Uterus (tissue), 4 donors: Measurements from ENCODE around the gene CFAP74. TPM values are rescaled to one million over a fixed set of nuclear protein-coding genes. Genes with fewer than 3 reads are reported as not detected.
A peak's percentile ranks its signal among the peaks of the same experiment; 100 is the strongest.

Source experiments
- DNase-seq, 2 donors: peaks; one replicate each; pipeline ENCODE4 v3.0.0-alpha.2; 2019 to 2020
- H3K27ac ChIP-seq, 2 donors: fragments of 200-600 bp; sonication (generic); 1 replicate in 1 of 2; 2 replicates in 1 of 2; pipeline ENCODE4 v1.5.1; 2016 to 2018
- H3K27me3 ChIP-seq, 2 donors: fragments of 200-600 bp; sonication (generic); one replicate each; pipeline ENCODE4 v1.5.1; 2018 to 2019; ENCODE audit warnings: control low read depth in 1 of 2
- H3K36me3 ChIP-seq, 2 donors: fragments of 200-600 bp; sonication (generic); one replicate each; pipeline ENCODE4 v1.5.1; 2019; ENCODE audit warnings: control low read depth in 1 of 2
- H3K4me1 ChIP-seq, 2 donors: fragments of 200-600 bp; sonication (generic); one replicate each; pipeline ENCODE4 v1.5.1; 2018 to 2019; ENCODE audit warnings: control low read depth in 1 of 2
- H3K4me3 ChIP-seq, 2 donors: fragments of 200-600 bp; sonication (generic); 1 replicate in 1 of 2; 2 replicates in 1 of 2; pipeline ENCODE4 v1.5.1; 2018 to 2019; ENCODE audit warnings: mild to moderate bottlenecking in 1 of 2
- H3K9me3 ChIP-seq, 2 donors: fragments of 200-600 bp; sonication (generic); one replicate each; pipeline ENCODE4 v1.5.1; 2019; ENCODE audit warnings: control low read depth in 1 of 2
- CTCF ChIP-seq, 4 experiments: fragments of 200-600 bp in 2 of 4; fragments of 450-650 bp in 2 of 4; sonication (generic) in 2 of 4; IDR thresholded peaks; one replicate each; pipeline ENCODE4 v1.5.1; 2016 to 2019; ENCODE audit warnings: antibody characterized with exemption in 4 of 4, mild to moderate bottlenecking in 2 of 4, moderate library complexity in 1 of 4
- POLR2A ChIP-seq, 2 donors: fragments of 450-650 bp; IDR thresholded peaks; one replicate each; pipeline ENCODE4 v1.6.1; 2016; ENCODE audit warnings: antibody characterized with exemption in 2 of 2, mild to moderate bottlenecking in 1 of 2, moderate library complexity in 1 of 2
- intact Hi-C: fragments of 100-400 bp; cut with DNase I; formaldehyde crosslinking; loops from one replicate; pipeline ENCODE4 v1.15.1; 2023; ENCODE audit warnings: low total_unique reads
- total RNA-seq, 4 donors: library from RNA; depleted of rRNA in 3 of 4; stranded (reverse); fragments of >200 nt in 3 of 4; gene quantifications; one replicate each; pipeline versions ENCODE4 v1.1.0 to v1.2.4, GENCODE V29; 2014 to 2023
- donor health status: DM: yes; HTN: yes; CAD: no.

Gene CFAP74
- total RNA-seq, 4 donors from 2014 or later, result 0.64 to 1.0 TPM; not detected in 2

GRCh38 chr1:1893997-1894353, 109.6 kb downstream of the CFAP74 start:
- H3K4me1 ChIP-seq, result peaks cover 5 to 19% of the 10 kb centered on the region in 2 donors
- H3K27me3 ChIP-seq, result no peaks in the 10 kb centered on the region
- TF ChIP-seq POLR2A (IDR thresholded peaks at IDR 0.05), result no peak
- TF ChIP-seq CTCF (IDR thresholded peaks at IDR 0.05), result no peak
- no peaks in the 10 kb centered on the region for H3K36me3 ChIP-seq
- intact Hi-C loops, result no loop called here
- H3K4me3 ChIP-seq, result no peak overlapping the region
- H3K9me3 ChIP-seq, result no peaks in the 10 kb centered on the region
- DNase-seq, result no peak
- H3K27ac ChIP-seq, result no peak overlapping the region

GRCh38 chr1:1893291-1893985, 110.1 kb downstream of the CFAP74 start:
- DNase-seq, result no peak
- no peaks in the 10 kb centered on the region for H3K27me3 ChIP-seq
- no peak overlapping the region for H3K4me3 ChIP-seq
- H3K9me3 ChIP-seq, result no peaks in the 10 kb centered on the region
- H3K4me1 ChIP-seq, result peaks cover 5 to 19% of the 10 kb centered on the region in 2 donors
- intact Hi-C loops, result no loop called here
- no peak overlapping the region for H3K27ac ChIP-seq
- TF ChIP-seq CTCF (IDR thresholded peaks at IDR 0.05), result no peak
- no peak for TF ChIP-seq POLR2A (IDR thresholded peaks at IDR 0.05)
- no peaks in the 10 kb centered on the region for H3K36me3 ChIP-seq

GRCh38 chr1:1892763-1893120, 110.8 kb downstream of the CFAP74 start:
- TF ChIP-seq CTCF (IDR thresholded peaks at IDR 0.05), result no peak
- no peak for TF ChIP-seq POLR2A (IDR thresholded peaks at IDR 0.05)
- intact Hi-C loops, result no loop called here
- no peaks in the 10 kb centered on the region for H3K27me3 ChIP-seq
- H3K4me1 ChIP-seq, result peaks cover 5 to 19% of the 10 kb centered on the region in 2 donors
- H3K9me3 ChIP-seq, result no peaks in the 10 kb centered on the region
- no peaks in the 10 kb centered on the region for H3K36me3 ChIP-seq
- DNase-seq, result no peak
- peak overlapping the region; percentile 97 to 99 for H3K27ac ChIP-seq
- H3K4me3 ChIP-seq, result no peak overlapping the region

GRCh38 chr1:1892079-1892762, 111.4 kb downstream of the CFAP74 start:
- intact Hi-C loops, result no loop called here
- H3K4me1 ChIP-seq, result peaks cover 9 to 19% of the 10 kb centered on the region in 2 donors

More at GRCh38 chr1:1892079-1892762, 111.4 kb downstream of the CFAP74 start:
- H3K27ac ChIP-seq, result peak overlapping the region; percentile 97 to 99
- no peak for TF ChIP-seq CTCF (IDR thresholded peaks at IDR 0.05)
- no peak for TF ChIP-seq POLR2A (IDR thresholded peaks at IDR 0.05)
- H3K4me3 ChIP-seq, result peak overlapping the region; percentile 74 to 93
- DNase-seq, result no peak
- no peaks in the 10 kb centered on the region for H3K27me3 ChIP-seq
- no peaks in the 10 kb centered on the region for H3K36me3 ChIP-seq
- H3K9me3 ChIP-seq, result no peaks in the 10 kb centered on the region
